B cell (primary cell): ENCODE data around the gene NET1.

Source experiments
- CTCF ChIP-seq: fragments of 200-600 bp; IDR thresholded peaks from one replicate; pipeline ENCODE4 v1.8.0; 2022; ENCODE audit warnings: antibody characterized with exemption, mild to moderate bottlenecking
- EZH2 ChIP-seq: IDR thresholded peaks from 2 replicates; pipeline ENCODE4 v1.6.1; 2012; ENCODE audit warnings: borderline replicate concordance, low read depth, mild to moderate bottlenecking, moderate library complexity, low read length; ENCODE audit not compliant: insufficient read depth, poor library complexity, severe bottlenecking

GRCh38 chr10:5486853-5487235 lies 74.5 kb downstream of the NET1 start:
- TF ChIP-seq CTCF (no peak), EZH2 (no peak)
